COR-L47 (cell line): ENCODE results near the gene MYH15.

Experiments
- DNase-seq: peaks from one replicate; lab custom pipeline; 2025; lab: John Stamatoyannopoulos, UW

MYH15 gene

GRCh38 chr3:108471426-108471825 lies 39.0 kb downstream of the MYH15 start:
- no peak for DNase-seq

- DNase-seq: no peak
Observed at GRCh38 chr3:108469126-108469525, 41.3 kb downstream of the MYH15 start.

GRCh38 chr3:108468577-108468976 lies 41.8 kb downstream of the MYH15 start:
- no peak for DNase-seq

GRCh38 chr3:108462899-108463298 lies 47.5 kb downstream of the MYH15 start:
- no peak for DNase-seq

- no peak for DNase-seq
Observed at GRCh38 chr3:108461661-108462111, 48.7 kb downstream of the MYH15 start.

- no peak for DNase-seq
Observed at GRCh38 chr3:108459225-108459624, 51.2 kb downstream of the MYH15 start.

GRCh38 chr3:108455212-108455705 lies 55.1 kb downstream of the MYH15 start:
- no peak for DNase-seq

GRCh38 chr3:108453565-108453964 lies 56.8 kb downstream of the MYH15 start:
- no peak for DNase-seq

- DNase-seq: no peak
Observed at GRCh38 chr3:108450444-108450843, 60.0 kb downstream of the MYH15 start.

GRCh38 chr3:108448593-108448992 lies 61.8 kb downstream of the MYH15 start:
- DNase-seq: no peak

GRCh38 chr3:108447096-108447847 lies 63.1 kb downstream of the MYH15 start:
- DNase-seq: no peak

GRCh38 chr3:108442281-108442680 lies 68.1 kb downstream of the MYH15 start:
- no peak for DNase-seq

GRCh38 chr3:108441518-108441917 lies 68.9 kb downstream of the MYH15 start:
- DNase-seq: no peak

GRCh38 chr3:108441071-108441507 lies 69.3 kb downstream of the MYH15 start:
- DNase-seq: no peak

- DNase-seq: no peak
Observed at GRCh38 chr3:108438542-108438941, 71.9 kb downstream of the MYH15 start.

- DNase-seq: peak; percentile 88
Observed at GRCh38 chr3:108437439-108437838, 73.0 kb downstream of the MYH15 start.

GRCh38 chr3:108433928-108434327 lies 76.5 kb downstream of the MYH15 start:
- DNase-seq: no peak

- DNase-seq: no peak
Observed at GRCh38 chr3:108432431-108432830, 78.0 kb downstream of the MYH15 start.

- DNase-seq: no peak
Observed at GRCh38 chr3:108430540-108430939, 79.9 kb downstream of the MYH15 start.

- no peak for DNase-seq
Observed at GRCh38 chr3:108428586-108428985, 81.8 kb downstream of the MYH15 start.

- DNase-seq: no peak
Observed at GRCh38 chr3:108420926-108421325, 89.5 kb downstream of the MYH15 start.

- DNase-seq: no peak
Observed at GRCh38 chr3:108416111-108416869, 94.1 kb downstream of the MYH15 start.

- no peak for DNase-seq
Observed at GRCh38 chr3:108415661-108416060, 94.7 kb downstream of the MYH15 start.
